GM13976 (cell line): ENCODE results near the gene YIPF4.
A peak's percentile ranks its signal among the peaks of the same experiment; 100 is the strongest.
"Not testable (repeated sequence)": the region's sequence is repeated elsewhere in the genome, so short reads cannot be mapped to it uniquely, and the experiment has no call there.

ENCODE experiments used
- DNase-seq: peaks from one replicate; pipeline ENCODE4 v3.0.0; 2012; ENCODE audit warnings: low spot score
- in situ Hi-C: fragments of 300-500 bp; cut with MboI; formaldehyde crosslinking; loops from one replicate; pipeline ENCODE4 v1.12.0; 2022; ENCODE audit warnings: low sequenced_read_pairs, mixed read lengths, inconsistent platforms; ENCODE audit not compliant: unreplicated experiment
- TF ChIP-seq, protein P1 (sequence below): IDR thresholded peaks from 2 replicates; pipeline ENCODE4 v1.5.1; 2012; ENCODE audit warnings: borderline replicate concordance, mild to moderate bottlenecking; ENCODE audit not compliant: insufficient read depth; ENCODE audit errors: extremely low read depth, missing control alignments, control extremely low read depth

Gene YIPF4

DNA sequence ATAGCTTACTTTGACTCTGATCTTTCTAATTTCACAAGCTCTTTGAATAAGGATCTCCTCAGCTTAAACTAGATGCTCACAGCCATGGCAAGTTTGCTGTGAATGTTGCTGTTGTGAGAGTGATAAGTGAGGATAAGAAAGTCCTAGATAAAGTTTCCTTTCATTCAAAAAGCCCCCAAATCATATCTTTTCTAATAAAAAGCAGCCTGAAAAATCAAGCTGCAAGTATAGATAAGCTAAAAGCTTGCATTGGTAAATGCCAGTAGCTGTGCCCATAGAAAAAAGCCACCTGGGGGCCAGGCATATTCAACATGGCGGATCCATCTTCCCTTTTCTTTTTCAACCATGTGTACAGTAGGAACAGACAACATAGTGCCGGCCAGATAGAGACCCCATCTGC lies 17.3 kb upstream of the YIPF4 start:
- in situ Hi-C loops, result no loop called here
- TF ChIP-seq, protein P1, sequence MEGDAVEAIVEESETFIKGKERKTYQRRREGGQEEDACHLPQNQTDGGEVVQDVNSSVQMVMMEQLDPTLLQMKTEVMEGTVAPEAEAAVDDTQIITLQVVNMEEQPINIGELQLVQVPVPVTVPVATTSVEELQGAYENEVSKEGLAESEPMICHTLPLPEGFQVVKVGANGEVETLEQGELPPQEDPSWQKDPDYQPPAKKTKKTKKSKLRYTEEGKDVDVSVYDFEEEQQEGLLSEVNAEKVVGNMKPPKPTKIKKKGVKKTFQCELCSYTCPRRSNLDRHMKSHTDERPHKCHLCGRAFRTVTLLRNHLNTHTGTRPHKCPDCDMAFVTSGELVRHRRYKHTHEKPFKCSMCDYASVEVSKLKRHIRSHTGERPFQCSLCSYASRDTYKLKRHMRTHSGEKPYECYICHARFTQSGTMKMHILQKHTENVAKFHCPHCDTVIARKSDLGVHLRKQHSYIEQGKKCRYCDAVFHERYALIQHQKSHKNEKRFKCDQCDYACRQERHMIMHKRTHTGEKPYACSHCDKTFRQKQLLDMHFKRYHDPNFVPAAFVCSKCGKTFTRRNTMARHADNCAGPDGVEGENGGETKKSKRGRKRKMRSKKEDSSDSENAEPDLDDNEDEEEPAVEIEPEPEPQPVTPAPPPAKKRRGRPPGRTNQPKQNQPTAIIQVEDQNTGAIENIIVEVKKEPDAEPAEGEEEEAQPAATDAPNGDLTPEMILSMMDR, result no peak
- no peak for DNase-seq

DNA sequence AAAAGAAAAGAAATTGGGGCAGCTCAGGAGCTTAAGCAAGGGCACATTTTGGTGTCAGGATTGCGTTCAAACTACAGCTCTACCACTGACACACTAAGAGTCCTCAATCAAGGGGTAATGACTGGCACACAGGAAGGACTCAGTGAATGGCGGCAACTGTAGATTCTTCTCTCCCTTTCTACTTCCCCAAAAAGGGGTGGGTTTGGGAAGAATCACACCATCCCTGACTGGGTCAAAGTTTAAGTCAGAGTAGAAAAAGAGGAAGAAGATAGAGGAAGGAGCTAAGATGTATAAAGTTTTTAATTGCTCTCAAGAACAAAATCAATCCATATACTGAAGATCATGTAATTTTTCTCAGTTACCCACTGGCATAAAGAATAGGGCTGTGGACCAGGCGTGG lies 15.6 kb upstream of the YIPF4 start:
- no peak for DNase-seq
- in situ Hi-C loops, result no loop called here
- TF ChIP-seq, protein P1, result no peak

DNA sequence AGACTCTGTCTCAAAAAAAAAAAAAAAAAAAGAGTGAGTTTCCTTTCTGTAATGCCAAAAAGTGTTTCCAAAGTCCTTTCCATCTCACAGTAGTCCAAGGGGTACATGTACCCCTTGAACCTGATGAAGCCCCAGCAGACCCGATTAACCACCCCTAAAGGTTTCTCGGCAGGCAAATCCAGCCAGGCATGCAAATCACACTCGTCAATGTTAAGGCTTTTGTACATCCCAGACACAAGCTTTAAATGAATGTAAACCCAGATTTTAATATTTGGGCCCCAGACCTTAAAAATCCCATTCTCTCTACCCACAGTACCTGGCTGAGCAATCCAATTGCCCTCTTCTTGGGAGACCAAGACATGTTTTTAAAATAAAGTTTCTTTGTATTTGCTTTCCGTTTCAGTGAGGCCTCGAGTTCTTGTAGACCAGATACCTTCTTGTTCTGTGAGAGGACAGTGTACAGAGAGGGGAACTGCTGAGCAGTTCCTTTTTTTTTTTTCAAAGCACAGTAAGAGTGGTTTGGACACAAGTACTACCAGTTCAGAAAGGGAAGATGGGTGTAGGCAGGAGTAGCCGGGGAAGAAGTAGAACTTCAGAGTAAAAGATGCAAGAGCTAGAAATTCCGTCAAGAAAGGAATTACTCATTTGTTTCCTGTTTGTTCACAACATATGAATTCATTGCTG lies 13.1 kb upstream of the YIPF4 start, which contains the start of gene NLRC4:
Gene NLRC4, minus strand, starts transcription at position 465 of the 684 bp plus-strand sequence. CDS start 8,111 bp downstream, outside the sequence.
- peak; percentile 72 for DNase-seq

DNA sequence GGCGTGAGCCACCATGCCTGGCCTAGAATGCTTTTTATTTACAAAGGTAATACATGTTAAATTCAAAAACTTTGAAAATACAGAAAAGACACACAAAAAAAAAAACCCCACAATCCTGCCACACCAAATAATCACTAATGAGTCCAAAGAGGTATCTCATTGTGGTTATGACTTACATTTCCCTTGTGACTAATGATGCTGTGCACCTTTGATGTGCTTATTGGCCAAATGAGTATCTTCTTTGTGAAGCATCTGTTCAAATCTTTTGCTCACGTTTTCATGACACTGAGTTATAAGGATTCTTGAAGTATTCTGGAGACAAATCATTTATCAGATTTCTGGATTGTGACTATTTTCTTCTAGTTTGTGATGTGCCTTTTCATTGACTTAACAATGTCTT lies 6.6 kb upstream of the YIPF4 start:
- in situ Hi-C loops, result no loop called here
- DNase-seq, result no peak
- TF ChIP-seq, protein P1, result no peak

More for the DNA sequence above, 13.1 kb upstream of the YIPF4 start, which contains the start of gene NLRC4:
- in situ Hi-C loops, result no loop called here
- TF ChIP-seq, protein P1, result no peak

DNA sequence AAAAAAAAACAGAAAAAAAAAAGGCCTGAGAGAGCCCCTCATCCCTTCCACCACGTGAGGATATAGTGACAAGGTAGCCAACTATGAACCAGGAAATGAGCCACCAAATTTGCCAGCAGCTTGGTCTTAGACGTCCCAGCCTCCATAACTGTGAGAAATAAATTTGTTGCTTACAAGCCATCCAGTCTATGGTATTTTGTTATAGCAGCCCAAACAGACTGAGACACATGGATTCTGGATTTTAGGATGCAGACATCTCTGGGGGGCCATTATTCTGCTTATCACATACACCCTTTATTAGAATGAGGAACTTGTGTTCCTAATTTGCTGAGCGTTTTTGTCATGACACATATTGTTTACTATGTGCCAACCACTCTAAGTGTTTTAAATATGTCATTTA lies 5.4 kb upstream of the YIPF4 start:
- TF ChIP-seq, protein P1, result no peak
- in situ Hi-C loops, result no loop called here
- no peak for DNase-seq

DNA sequence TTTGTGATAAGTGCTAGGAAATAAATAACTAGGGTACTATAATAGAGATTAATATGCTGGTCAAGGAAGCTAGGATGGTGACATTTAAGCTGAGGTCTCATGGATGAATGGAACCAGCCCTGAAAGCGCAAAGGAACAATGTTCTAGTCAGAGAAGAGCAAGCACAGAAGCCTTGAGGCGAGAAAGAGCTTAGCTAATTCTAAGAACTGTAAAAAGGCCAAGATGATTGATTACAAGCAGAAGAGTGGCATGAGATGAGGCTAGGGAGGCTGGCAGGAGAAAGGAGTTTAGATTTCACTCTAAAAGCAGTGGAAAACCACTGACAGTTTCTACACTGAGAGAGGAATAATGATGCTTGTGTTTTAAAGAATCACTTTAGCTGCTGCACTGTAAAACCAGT lies 3.4 kb upstream of the YIPF4 start:
- TF ChIP-seq, protein P1, result no peak
- in situ Hi-C loops, result no loop called here
- no peak for DNase-seq

DNA sequence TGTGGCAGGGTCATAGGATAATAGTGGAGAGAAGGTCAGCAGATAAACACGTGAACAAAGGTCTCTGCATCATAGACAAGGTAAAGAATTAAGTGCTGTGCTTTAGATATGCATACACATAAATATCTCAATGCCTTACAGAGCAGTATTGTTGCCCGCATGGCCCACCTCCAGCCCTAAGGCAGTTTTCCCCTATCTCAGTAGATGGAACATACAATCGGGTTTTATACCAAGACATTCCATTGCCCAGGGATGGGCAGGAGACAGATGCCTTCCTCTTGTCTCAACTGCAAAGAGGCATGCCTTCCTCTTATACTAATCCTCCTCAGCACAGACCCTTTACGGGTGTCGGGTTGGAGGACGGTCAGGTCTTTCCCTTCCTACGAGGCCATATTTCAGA lies 1.9 kb upstream of the YIPF4 start:
- in situ Hi-C loops, DNase-seq: not testable (repeated sequence)
